ENCODE results near the gene TSGA10. TPM values are rescaled to one million over a fixed set of nuclear protein-coding genes. Genes with fewer than 3 reads are reported as not detected.

The TSGA10 gene, protein sequence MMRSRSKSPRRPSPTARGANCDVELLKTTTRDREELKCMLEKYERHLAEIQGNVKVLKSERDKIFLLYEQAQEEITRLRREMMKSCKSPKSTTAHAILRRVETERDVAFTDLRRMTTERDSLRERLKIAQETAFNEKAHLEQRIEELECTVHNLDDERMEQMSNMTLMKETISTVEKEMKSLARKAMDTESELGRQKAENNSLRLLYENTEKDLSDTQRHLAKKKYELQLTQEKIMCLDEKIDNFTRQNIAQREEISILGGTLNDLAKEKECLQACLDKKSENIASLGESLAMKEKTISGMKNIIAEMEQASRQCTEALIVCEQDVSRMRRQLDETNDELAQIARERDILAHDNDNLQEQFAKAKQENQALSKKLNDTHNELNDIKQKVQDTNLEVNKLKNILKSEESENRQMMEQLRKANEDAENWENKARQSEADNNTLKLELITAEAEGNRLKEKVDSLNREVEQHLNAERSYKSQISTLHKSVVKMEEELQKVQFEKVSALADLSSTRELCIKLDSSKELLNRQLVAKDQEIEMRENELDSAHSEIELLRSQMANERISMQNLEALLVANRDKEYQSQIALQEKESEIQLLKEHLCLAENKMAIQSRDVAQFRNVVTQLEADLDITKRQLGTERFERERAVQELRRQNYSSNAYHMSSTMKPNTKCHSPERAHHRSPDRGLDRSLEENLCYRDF
- total RNA-seq = 1 to 10 TPM in 2 of 4 donors, under 1 TPM in 2; 0.40 to 5.8 (median 1.5) TPM

GRCh38 chr2:99154643-99155536 is at the start of gene TSGA10, which contains the start of gene LIPT1:
TSGA10 (minus strand) TSS chr2:99154942; CDS start chr2:99109439, 45,503 bp downstream.
LIPT1 (plus strand) TSS chr2:99154967; CDS start chr2:99161958, 6,991 bp downstream.
- H3K36me3 ChIP-seq = peaks cover 0 to 14% of the 10 kb centered on the region in 2 donors
- H3K4me1 ChIP-seq = peaks cover 20 to 36% of the 10 kb centered on the region in 2 donors
- peak within 1 kb of the TSS; percentile 61 to 92 (median 86) for H3K4me3 ChIP-seq
- no peaks in the 10 kb centered on the region for H3K9me3 ChIP-seq
- DNase-seq (peak; percentile 90 to 93), ATAC-seq (peak; percentile 96 to 98)
- no peaks in the 10 kb centered on the region for H3K27me3 ChIP-seq
- peak within 1 kb of the TSS; percentile 86 to 99 (median 94) for H3K27ac ChIP-seq
- intact Hi-C loops (cut with DNase I; ENCODE audit: low total_unique reads) = loop anchor here (1.0 to 10.0 kb wide), 5 partner anchors 14 to 550 kb away; partner anchors contain the start of genes C2orf15, COA5, EIF5B and MGAT4A
- in situ Hi-C loops (cut with MboI; ENCODE audit: low sequenced_read_pairs in 4 of 4) = no loop called here
- TF ChIP-seq CTCF (IDR thresholded peaks at IDR 0.05 in 4 of 5, conservative IDR thresholded peaks at IDR 0.05 in 1 of 5) (peak in 3 of 5 experiments; percentile 13 to 26 (median 13)), POLR2A (IDR thresholded peaks at IDR 0.05) (peak; percentile 89 to 93)

DNA sequence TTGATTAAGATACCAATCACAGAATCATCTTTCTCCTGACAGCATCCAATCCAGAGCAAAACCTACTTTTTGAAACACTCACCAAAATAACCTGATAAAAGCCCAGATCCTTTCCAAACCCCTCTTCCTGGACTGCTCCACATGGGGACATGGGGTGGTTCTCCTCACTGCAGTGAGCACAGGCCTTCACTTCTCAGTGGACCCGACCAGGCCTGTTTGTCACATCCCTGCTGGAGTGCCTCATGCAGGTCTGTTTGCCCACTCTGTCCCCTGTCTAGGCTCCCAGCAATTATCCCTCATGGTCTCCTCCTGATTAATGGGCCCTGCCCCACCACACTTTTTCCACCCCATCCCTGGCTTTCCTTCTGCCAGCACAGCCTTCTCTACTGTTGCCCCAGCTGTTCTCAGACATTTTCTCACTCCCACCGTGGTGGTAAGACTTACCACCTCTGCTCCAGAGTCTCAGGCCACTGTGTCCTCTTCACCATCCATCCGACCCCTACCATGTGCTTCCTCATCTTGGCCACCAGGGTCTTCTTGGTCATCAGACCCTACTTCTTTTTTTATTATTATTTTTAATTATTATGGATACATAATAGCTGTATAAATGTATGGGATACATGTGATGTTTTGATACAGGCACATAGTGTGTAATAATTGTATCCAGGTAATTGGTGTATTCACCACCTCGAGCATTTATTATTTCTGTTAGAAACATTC is 47.4 kb upstream of the TSGA10 start:
- Histone ChIP-seq H3K27me3 (no peaks in the 10 kb centered on the region), H3K4me1 (no peaks in the 10 kb centered on the region), H3K36me3 (peaks cover 0 to 8% of the 10 kb centered on the region in 2 donors), H3K9me3 (no peaks in the 10 kb centered on the region), H3K27ac (no peak overlapping the region), H3K4me3 (no peak overlapping the region)
- intact Hi-C loops (cut with DNase I; ENCODE audit: low total_unique reads) (no loop called here), in situ Hi-C loops (cut with MboI; ENCODE audit: low sequenced_read_pairs in 4 of 4) (no loop called here)
- TF ChIP-seq CTCF (IDR thresholded peaks at IDR 0.05 in 4 of 5, conservative IDR thresholded peaks at IDR 0.05 in 1 of 5) (no peak), POLR2A (IDR thresholded peaks at IDR 0.05) (no peak)
- ATAC-seq (no peak), DNase-seq (no peak)

GRCh38 chr2:99200076-99200800 is 45.5 kb upstream of the TSGA10 start:
- in situ Hi-C loops (cut with MboI; ENCODE audit: low sequenced_read_pairs in 4 of 4) = no loop called here
- TF ChIP-seq CTCF (IDR thresholded peaks at IDR 0.05 in 4 of 5, conservative IDR thresholded peaks at IDR 0.05 in 1 of 5) (no peak), POLR2A (IDR thresholded peaks at IDR 0.05) (no peak)
- Histone ChIP-seq H3K27ac (no peak overlapping the region), H3K27me3 (no peaks in the 10 kb centered on the region), H3K4me3 (no peak overlapping the region), H3K4me1 (no peaks in the 10 kb centered on the region), H3K9me3 (no peaks in the 10 kb centered on the region), H3K36me3 (peaks cover 0 to 27% of the 10 kb centered on the region in 2 donors)
- no peak for ATAC-seq
- intact Hi-C loops (cut with DNase I; ENCODE audit: low total_unique reads) = no loop called here
- DNase-seq = no peak

All from gastrocnemius medialis (tissue), 4 donors.